Measurements from ENCODE around the gene EXO5.
"Not testable (repeated sequence)": the region's sequence is repeated elsewhere in the genome, so short reads cannot be mapped to it uniquely, and the experiment has no call there.

DNA sequence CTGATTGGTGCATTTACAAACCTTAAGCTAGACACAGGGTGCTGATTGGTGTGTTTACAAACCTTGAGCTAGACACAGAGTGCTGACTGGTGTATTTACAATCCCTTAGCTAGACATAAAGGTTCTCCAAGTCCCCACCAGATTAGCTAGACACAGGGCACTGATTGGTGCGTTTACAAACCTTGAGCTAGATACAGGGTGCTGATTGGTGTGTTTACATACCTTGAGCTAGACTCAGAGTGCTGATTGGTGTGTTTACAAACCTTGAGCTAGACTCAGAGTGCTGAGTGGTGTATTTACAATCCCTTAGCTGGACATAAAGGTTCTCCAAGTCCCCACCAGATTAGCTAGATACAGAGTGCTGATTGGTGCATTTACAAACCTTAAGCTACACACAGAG lies 49.7 kb downstream of the EXO5 start:
- TF ChIP-seq, protein P1, sequence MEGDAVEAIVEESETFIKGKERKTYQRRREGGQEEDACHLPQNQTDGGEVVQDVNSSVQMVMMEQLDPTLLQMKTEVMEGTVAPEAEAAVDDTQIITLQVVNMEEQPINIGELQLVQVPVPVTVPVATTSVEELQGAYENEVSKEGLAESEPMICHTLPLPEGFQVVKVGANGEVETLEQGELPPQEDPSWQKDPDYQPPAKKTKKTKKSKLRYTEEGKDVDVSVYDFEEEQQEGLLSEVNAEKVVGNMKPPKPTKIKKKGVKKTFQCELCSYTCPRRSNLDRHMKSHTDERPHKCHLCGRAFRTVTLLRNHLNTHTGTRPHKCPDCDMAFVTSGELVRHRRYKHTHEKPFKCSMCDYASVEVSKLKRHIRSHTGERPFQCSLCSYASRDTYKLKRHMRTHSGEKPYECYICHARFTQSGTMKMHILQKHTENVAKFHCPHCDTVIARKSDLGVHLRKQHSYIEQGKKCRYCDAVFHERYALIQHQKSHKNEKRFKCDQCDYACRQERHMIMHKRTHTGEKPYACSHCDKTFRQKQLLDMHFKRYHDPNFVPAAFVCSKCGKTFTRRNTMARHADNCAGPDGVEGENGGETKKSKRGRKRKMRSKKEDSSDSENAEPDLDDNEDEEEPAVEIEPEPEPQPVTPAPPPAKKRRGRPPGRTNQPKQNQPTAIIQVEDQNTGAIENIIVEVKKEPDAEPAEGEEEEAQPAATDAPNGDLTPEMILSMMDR (IDR thresholded peaks at IDR 0.05): not testable (repeated sequence)
- TF ChIP-seq POLR2A (IDR thresholded peaks at IDR 0.05): not testable (repeated sequence)

Measured in thyroid gland (tissue), 4 donors.